GM21528 (cell line): ENCODE measurements around the gene KRT84.
A peak's percentile ranks its signal among the peaks of the same experiment; 100 is the strongest.

ENCODE experiments used
- ATAC-seq: cut with Tn5 transposase; IDR thresholded peaks from one replicate; pipeline ENCODE4 v1.9.1; 2021; ENCODE audit warnings: mild to moderate bottlenecking, moderate library complexity; ENCODE audit not compliant: unreplicated experiment, low FRiP score

KRT84 gene

DNA sequence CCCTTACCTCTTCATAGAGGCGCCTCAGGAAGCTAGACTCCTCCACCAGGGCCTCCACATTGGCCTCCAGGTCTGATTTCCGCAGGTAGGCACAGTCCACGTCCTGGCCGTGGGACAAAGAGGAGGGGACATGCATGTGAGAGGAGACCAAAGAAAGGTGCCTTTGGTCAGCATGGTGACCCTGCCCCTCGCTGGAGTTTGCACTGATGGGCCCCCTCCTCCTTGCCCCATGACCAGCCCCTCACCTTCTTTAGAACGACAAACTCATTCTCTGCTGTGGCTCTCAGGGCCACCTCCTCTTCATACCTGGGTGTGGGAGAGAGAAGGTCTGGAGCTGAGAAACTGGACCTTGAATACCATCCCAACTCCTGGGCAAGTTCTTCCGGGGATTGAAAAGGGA lies 21.4 kb downstream of the KRT84 start:
- ATAC-seq: no peak

DNA sequence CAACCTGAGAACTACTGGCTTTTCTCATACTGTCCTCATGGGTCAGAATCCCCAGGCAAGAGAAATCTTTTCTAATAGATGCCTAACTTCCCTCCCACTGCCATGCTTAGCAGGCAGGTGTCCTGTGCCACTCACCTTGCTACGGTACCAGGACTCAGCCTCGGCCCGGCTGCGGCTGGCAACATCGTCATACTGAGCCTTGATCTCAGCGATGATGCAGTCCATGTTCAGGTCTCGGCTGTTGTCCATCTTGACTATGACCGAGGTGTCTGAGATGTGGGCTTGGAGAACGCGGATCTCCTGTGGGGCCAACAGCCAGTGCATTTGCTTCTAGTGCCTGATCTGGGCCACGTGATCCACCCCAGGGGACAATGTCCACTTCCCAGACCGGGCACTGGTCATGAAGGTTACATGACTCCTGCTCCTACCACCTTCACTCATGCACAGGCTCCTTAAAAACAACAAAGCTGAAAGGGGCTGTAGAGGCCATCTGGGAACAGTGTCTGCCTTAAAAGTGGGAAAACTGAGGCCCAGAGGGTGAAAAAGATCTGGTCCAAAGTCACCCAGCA lies 22.3 kb downstream of the KRT84 start:
- ATAC-seq: no peak

DNA sequence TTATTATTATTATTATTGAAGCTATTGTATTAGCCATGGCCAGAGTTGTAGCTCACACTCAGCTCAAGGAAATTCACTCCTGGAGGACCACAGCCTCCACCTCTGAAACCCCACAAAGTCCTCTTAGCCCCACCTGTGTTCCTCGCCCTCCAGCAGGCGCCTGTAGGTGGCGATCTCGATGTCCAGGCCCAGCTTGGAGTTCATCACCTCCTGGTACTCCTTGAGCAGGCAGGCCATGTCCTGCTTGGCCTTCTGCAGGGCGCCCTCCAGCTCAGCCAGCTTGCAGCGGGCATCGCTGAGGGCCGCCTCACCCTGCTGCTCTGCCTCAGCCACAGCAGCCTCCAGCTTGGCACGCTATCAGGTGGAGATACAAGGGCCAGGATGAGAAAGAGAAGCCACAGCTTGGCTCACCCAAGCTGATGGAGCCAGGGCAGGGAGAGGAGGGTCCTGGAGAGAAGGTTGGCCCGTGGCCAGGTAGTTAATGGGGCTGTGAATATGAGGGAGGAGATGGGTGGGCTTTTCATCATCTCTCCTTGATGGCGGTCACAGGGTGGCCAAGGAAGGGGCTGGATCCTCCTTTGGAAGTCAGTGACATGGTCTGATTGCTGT lies 23.2 kb downstream of the KRT84 start:
- ATAC-seq: no peak

DNA sequence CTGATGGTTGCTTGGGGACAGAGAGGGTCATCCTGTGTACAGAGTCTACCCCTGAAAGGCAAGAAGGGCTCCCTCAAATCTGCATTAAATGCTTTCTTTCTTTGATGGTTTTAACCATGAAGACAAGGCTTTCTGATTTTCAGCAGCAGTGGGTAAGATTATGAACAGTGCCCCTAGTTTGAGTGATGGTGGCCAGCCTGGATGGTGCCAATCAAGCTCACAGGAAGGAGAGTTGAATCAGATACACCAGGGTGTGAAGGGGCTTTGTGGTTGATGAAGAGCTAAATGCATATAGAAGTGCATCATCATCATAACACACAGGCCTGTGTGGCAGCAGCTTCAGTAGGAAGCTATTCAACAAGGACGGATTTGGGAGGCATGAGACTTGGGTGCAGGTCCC lies 23.9 kb downstream of the KRT84 start:
- ATAC-seq: no peak

DNA sequence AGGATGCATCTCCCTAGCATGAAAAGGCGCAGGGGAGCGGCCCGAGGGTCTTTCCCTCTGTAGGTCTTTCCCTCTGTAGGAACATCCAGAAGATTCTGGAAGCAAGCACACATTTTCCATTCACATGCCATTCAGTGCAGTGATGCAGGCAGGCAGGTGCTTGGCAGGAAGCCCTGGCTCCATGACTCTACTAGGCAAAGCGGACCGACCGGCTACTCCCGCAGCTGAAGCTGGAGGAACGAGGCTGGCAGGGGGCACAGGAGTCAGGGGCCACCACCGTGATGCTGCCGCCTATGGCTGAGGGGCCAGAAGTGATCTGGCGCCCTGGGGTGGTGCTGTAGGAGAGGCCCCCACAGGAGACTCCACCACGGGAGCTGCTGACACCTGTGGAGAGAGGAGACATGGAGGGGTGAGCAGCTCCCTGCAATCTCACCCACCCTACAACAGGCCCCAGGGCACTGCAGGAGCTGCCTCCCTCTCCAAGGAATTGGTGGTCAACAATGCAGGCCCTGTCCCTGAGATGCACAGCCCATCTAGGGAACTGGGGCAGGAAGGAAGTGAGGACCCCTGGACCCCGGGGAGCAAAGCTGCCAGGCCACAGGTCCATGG lies 24.7 kb downstream of the KRT84 start:
- ATAC-seq: no peak

DNA sequence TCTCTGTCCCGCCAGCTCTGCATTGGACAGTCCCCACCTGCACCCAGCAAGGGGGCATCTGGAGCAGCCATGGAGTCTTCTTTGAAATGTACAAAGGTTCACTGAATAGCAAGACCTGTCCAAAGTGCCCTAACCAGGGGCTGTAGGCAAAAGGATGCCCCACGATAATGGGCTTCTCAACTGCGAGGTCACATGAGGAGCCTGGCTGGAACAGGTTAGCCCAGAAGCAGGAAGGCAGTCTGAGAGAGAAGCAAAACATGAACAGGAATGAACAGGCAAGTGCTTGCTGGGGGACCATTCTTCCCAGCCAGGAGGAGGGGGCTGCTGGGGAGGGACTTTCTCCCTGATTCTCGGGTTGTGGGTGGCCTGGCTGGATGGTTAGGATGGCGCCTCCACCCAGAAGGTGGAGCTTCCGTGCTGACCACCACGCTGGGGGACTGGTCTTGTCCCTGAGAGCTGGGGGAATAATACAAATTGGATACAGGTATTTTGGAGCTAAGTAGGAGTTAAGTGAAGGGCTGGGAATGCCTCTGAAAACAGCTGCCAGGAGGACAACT lies 25.3 kb downstream of the KRT84 start:
- ATAC-seq: no peak

DNA sequence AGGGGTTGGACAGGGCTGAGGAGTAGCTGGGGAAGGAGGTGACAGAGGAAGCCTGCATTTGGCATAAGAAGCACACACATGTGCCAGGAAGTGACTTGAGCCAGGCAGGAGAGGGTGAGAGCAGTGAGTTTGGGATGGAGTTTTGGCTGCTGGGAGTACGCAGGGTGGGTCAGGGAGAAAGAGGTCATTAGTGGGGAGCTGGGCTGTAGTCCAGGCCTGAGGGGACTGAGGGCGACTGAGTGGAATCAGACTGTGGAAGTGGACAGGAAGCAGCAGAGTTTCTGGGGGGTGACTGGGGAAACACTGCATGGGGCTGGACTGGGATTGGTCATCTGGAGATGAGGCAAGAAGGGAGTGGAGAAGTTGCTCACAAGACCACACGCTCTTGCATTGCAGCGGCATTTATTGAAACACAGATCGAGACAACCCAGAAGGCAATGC lies 25.8 kb downstream of the KRT84 start:
- ATAC-seq: no peak

DNA sequence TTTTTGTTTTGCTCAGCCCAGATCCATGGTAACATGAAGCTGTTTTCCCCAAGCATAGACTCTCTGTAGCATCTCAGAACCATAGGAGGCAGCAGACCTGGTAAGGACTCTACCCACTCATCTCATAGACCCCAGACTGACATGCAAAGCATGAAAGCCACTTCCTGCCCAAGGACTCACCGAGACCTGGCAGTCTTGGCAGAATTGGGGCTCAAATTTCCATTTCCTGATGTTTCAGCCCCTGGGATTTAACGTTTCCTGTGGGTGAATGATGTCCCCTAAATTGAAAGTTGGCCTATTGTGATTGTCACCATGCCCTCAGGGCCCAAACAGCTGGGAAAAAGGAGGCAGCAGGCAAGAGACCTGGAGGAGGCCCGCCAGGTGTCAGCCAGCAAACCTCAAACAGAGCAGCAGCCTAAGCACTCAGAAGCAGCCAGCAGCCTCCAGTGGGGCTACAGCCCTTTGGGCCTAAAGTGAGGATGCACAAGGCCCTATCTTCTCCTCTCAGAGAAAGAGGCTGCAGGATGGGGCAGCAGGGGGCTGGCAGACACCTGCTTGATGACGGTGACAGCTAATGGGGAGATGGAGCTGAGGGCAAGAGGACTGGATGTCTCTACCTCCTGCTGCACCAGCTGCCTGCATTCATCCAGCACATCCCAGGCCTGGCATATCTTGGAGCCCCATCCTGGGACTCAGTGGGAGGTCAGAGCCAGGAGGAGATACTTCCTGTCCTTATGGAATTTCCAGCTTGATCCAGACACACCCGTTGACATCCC lies 26.7 kb downstream of the KRT84 start:
- peak; percentile 90 for ATAC-seq

DNA sequence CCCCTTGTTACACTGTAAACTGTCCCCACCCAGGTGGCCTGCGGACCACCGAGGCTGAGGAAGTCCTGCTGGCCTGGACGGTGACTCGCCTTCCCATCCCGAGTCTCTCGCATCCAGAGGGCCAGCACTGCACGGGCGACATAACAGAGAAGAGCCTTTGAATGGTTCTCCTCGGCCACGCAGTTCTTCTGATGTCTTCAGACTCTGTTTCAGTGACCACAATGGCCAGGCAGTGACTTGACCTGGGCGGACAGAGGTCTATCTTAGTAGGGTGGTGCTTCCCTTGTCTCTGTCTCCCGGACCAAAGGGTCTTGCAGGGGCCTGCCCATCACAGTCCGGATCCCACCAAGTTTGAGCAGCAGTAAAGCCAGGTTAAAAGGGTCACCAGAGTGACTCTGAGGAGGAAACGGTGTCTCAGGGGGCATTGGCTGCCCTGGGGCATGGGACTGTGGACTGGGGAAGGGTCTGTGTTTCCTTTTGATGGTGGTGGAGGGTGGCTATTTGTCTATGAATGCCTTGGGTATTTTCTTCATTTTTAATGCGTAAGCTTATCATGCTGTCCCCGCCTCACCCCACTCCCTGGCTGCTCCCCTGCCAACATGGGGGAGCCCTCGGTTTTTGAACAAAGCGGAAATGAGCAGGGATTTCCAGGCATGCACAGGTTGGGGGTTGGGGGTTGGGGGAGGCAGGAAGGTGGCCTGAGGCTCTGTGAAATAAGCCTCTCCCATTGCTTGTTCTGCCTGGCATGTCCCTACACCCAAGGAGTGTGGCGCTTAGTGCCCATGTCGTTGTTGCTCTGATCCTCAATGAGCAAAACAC lies 28.5 kb downstream of the KRT84 start:
- ATAC-seq: no peak

DNA sequence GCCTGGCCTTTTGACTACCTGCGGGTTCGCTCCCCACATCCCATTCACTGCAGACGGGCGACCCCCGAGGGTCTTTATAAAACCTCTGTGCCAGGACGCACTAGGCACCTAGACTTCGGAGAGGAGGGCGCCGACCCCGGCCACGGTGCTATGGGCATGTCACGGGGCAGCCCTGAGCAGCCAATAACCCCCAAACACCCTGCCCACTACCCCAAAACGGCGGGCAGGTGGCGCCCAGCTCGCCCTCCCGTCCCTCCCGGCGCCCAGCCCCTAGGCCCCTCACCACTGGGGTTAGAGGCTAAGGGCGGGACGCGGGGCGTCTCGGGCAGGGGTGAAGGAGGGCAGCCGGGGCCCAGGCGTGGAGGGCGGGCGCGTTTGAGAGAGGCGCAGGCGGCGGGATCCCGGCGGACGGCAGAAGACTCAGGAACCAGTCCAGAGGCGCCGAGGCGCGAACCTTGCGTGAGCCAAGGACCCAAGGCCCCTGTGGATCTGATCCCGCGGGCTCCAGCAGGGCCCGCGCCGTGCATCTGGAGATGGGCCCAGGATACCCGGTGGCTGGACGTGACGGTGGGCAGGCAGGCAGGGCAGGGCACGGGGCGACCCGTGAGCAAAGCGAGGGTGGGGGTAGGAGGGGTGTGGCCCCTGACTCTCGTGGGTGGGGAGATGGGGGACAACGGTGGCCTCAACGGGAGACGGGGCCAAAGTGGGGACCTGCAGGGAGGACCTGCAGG lies 29.3 kb downstream of the KRT84 start:
- ATAC-seq: no peak

DNA sequence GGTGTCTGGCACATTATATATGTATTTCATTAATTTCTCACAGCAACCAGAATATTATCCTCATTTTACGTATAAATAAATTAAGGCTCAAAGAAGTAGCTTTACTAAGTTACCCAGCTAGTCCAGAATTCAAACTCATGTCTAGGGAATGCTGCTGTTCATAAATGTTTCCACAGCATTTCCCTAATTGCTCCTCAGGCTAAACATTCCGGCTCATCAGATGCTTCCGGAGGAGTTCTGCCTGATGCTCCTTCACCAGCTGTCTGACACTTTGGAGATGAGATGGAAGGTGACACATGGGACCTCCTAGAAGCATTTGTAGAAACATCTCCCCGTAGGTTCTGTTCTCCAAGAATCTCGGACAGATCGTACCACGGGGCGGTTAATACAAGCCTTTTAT lies 30.3 kb downstream of the KRT84 start:
- ATAC-seq: no peak

DNA sequence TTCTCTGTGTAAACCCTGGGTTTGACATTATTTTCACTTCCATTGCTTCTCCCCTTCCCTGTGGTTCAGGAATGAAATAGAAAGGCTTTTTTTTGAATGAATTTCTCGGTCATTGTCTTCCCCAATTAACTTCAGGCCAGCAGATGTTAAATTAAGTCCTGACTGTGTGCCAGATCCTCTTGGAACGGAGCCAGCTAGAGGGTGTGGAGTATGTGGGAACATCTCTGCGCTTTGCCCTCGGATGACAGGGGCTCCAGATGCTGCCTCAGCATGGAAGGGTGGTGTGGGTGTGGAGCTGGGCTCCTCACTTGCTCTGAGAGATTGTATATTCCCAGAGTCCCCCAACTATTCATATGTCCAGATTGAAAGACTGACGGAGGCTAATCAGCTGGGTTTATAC lies 31.3 kb downstream of the KRT84 start:
- no peak for ATAC-seq

DNA sequence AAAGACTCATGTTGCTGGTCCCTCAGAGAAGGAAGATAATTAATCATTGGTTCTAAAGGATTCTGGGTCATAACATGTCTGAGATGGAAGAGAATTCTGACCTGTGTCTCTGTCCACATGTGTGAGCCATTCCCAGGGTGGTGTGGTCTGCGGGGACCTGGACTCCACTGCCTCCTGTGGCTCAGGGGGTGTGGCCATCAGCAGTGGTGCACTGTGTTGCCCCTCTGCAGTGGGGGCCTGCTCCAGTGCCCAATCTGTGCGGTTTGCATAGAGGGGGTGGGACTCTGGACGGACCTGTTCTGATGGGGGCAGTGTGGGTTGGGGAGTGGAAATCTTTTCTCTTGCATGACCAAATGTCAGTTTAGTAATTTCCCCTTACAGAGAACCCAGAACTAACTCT lies 31.7 kb downstream of the KRT84 start:
- no peak for ATAC-seq

DNA sequence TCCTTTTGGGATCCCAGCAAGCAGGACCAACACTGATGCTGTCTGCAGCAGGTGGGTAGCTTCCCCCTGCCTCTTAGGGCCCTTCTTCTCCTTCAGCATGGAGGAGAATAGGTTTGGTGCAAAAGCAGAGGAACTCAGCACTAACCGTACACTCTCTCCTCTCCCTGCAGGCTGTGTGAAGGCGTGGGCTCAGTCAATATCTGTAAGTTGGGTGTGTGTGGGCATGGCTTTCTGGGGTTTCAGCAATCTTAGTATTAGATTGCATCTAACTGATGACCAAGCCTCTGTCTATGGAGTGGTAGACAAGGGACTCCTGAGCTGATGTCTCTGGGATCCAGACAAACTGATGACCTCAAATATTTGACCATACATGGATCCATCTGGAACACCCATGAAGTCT lies 32.5 kb downstream of the KRT84 start:
- ATAC-seq: no peak

DNA sequence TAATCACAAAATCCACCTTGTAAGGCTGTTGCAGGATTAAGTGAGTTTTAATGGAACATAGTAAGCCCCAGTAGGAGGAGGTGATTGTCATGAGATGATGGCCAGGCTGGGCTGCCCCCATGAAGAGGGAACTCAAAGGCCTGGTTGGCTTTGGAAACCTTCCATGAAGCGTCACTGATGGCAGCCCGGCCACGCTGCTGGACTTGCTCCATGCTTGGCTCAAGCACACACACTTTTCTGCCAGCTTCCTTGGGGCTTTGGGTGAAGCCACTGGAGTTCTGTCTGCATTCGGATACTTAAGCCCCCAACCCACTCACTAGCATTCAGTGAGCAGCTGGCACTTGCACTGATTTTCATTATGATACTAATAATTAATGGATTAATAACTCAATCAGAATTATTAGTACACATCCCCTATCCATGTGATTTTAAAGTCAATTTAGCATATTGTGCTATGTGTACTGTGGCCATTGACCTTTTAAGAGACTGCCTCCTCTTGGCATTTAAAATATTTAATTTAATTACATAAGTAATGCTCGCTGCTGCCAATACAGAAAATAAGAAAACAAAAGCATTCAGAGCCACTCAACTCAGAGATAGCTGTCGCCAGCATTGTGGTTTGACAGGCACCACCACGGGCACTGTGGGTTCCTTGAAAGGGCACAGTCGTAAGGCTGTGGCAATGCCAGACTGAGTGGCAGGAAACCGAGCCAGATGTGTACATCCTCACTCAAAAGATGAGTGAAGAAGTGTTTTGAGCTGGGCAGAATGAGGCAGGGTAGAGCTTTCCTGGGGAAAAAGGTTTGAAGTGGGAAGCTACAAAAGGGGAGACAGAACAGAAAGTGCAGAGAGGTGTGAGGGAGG lies 34.0 kb downstream of the KRT84 start:
- no peak for ATAC-seq

DNA sequence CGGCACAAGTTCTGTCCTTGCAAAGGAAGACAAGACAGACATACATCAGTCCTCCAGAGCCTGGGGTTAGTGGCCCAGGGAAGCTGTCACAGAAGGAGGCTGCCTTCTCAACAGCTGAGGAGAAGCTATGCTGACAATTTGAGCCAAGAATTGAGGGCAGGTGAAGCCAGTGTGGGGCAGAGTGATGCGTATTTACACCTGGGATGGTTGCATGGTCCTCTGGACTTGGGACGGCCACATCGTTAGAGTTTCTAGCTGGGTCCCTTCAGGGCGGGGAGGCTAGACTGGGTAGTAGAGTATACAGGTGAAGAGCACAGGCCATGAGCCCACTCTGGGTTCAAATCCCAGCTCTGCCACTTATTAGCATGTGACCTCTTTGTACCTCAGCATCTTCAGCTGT lies 34.7 kb downstream of the KRT84 start:
- ATAC-seq: no peak

DNA sequence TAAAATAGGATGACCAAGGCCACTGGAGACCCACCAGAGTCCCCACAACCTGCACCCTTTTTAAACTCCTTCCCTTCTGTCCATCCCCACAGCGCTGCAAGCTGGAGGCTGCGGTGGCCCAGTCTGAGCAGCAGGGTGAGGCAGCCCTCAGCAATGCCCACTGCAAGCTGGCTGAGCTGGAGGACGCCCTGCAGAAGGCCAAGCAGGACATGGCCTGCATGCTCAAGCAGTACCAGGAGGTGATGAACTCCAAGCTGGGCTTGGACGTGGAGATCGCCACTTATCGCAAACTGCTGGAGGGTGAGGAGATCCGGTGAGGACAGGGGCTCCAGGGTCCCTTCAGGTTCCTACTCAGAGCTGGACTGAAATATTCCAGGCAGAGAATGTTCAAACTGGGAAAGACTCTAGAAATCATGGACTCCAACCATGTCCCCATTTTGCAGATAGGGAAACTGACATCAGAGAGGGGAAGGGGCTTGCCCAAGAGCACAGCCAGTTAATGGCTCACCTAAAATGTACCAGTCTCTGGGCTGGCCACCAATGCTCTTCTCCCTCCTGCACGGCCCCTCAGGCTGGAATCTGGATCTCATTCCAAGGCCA lies 35.3 kb downstream of the KRT84 start:
- ATAC-seq: no peak

DNA sequence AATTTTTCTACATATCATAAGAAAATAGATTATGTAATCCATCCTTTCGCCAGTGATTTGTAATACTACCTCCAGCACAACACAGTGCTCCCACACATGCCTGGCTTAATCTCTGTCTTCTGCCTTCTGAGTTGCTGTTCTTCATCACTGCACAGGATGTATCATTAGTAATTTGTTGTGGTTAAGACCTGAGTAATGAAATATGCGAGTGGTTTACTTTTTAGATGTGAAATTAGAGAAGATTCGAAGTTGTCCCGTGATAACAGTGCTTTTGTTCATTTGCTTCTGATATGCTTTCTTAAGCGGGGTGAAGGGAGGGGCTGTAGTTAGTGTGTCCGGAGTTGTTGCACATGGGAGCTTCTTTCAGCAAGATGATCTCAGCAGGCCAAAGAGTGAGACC lies 36.3 kb downstream of the KRT84 start:
- ATAC-seq: no peak
